NCI-H524 treated with DMSO at 0.1 percent for 48 hours (cell line): ENCODE results near the gene CHRM1.
"Not testable (repeated sequence)": the region's sequence is repeated elsewhere in the genome, so short reads cannot be mapped to it uniquely, and the experiment has no call there.

Experiments used
- DNase-seq: peaks from one replicate; lab custom pipeline; 2025; lab: John Stamatoyannopoulos, UW

Gene CHRM1

GRCh38 chr11:62875698-62876478 lies 45.3 kb downstream of the CHRM1 start:
- DNase-seq: no peak

- DNase-seq: no peak
Measured at GRCh38 chr11:62874851-62875250, 46.3 kb downstream of the CHRM1 start.

- no peak for DNase-seq
Measured at GRCh38 chr11:62865635-62866034, 55.5 kb downstream of the CHRM1 start.

GRCh38 chr11:62863687-62864335 lies 57.4 kb downstream of the CHRM1 start:
- DNase-seq: no peak

GRCh38 chr11:62861564-62862192 lies 59.5 kb downstream of the CHRM1 start:
- DNase-seq: not testable (repeated sequence)

- DNase-seq: no peak
Measured at GRCh38 chr11:62860835-62861563, 60.2 kb downstream of the CHRM1 start.

GRCh38 chr11:62859281-62859703 lies 61.9 kb downstream of the CHRM1 start:
- DNase-seq: not testable (repeated sequence)
